HuH-7.5 (cell line): ENCODE results near the gene GAL3ST1.

Experiments used
- DNase-seq: peaks from one replicate; pipeline ENCODE4 v3.0.0; 2011; ENCODE audit warnings: low spot score

Gene GAL3ST1

DNA sequence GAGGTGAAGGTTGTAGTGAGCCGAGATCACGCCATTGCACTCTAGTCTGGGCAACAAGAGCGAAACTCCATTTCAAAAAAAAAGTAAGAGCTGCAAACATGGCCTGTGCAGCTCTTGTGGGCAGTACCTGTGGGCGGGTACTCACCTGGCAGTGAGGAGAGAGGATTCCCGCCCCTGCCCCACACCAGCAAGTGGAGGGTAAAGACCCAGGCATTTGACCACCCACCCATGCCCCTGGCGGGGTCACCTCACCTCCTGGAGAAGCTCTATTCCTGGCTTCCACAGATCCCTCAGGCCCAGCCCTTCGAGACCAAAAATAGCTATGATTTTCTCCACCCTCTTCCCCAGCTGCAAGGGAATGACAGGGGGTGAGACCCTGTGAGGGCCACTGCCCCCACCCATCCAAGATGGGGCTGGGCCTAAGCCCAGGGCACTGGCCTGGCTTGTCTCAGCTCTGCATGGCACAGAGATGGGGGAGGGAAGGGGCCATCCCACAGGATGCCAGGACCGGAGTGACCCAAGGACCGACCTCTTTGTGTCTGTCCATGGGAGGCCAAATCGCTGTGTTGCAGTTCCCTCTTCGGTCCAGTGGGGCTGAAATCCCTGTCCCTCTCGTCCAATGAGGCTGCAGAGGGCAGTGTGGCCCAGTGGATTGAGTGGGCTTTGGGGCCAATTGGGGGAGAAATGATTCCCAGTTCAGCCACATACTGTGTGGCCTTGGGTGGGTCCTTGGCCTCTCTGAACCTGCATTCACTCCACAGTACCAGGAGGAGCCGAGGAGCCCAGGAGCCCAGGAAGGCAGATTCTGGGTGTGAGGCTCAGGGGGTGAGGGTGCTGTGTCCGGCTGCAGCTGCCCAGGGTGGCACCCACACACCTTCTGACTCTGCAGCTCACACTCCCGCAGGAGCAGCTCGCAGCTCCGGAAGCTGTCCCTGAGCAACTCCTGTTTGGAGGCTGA, 42.5 kb downstream of the GAL3ST1 start:
- DNase-seq: no peak

DNA sequence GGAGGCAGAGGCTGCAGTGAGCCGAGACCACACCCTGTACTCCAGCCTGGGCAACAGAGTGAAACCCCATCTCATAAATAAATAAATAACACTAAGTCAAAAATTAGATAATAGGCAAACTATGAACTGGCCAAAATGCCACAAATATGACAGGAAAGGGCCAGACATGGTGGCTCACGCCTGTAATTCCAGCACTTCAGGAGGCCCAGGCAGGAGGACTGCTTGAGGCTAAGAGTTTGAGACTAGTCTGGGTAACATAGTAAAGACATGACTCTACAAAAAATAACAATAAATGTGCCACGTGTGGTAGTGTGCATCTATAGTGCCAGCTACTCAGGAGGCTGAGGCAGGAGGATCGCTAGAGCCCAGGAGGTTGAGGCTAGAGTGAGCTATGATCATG, 47.8 kb downstream of the GAL3ST1 start:
- DNase-seq: no peak

DNA sequence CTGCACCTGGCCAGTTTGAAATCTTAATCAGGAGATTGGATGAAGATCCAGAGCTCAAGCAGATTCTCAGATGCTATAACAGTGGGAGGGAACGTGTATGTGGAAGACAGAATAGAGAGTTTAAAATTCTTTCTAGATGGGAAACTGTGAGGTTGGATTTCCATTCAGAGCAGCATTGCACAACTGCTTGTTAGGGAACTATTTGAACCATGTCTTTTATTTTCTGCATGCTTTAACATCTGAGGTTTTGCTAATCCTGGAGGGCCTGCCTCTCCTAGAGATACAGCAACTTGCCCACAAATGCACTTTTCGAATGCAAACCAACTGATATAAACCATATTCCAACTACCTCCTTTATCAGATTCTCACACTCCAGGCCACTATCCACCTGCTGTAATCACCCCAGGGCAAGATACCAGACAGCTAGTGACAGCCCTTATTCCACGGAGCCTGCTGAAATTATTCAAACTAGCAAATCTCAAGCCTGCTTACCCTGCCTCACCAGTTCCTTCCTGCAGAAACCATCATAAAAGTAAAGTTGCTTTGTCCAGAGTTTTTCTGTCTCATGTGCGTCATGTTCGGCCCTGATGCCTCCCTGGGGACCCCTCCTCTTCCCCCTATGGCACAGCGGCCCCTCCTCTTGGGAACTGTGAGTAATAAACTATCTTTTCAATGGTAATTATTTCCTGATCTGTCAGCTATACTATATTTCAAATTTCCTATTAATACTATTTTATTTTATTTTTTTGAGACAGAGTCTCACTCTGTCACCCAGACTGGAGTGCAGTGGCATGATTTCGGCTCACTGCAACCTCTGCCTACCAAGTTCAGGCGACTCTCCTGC, 50.6 kb downstream of the GAL3ST1 start:
- no peak for DNase-seq

DNA sequence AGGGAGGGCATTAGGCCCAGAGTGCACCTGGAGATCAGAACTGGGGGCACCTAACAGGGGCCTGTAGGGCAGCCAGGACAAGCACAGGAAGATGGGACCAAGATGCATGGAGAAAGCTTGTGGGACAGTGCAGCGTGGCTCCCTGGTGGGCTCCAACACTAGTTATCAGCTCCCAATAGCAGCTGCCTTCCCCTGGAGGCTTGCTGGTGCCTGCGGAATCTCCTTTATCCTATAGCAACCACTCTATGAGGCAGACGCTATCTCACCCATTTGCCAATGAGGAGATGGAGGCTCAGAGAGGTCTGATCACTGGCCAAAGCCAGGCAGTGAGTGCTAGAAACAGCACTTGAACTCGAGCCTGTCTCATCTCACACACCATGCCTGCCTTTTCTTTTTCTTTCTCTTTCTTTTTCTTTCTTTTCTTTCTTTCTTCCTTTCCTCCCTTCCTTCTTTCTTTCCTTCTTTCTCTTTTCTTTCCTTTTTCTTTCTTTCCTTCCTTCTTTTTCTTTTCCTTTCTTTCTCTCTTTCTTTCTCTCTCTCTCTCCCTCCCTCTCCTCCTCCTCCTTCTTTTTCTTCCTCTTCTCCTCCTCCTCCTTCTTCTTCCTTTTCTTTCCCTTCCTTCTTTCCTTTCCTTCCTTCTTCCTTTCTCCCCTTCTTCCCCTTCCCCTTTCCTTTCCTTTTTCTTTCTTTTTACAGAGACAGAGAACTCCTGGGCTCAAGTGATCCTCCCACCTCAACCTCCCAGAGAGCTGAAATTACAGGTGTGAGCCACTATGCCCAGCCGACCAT, 52.9 kb downstream of the GAL3ST1 start:
- DNase-seq: no peak

DNA sequence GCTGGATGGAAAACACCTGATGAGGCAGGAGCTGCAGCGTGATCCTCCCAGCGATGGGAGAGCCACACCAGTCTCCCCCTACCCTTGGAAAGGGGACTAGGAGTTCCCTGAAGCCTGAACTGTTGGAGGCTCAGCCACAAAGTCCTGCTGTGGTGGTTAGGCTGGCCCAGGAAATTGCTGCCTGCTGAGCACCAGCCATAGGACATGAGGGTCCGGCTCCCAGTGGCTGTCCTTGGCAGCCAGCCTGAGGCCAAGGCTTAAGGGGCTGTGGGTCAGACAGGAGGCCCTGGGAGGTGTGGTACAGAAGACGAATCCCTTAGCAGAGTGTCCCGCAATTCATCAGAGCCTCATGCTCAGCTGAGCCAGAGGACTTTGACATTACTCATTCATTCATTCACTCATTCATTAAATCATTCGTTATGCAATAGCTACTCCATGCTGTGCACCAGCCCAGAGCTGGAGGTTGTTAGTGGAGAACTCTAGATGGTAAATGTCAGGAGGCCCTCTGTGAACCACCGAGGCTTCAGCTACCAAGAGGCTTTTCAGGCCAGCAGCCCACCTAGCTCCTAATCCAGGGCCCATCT, 54.5 kb downstream of the GAL3ST1 start:
- DNase-seq: no peak

DNA sequence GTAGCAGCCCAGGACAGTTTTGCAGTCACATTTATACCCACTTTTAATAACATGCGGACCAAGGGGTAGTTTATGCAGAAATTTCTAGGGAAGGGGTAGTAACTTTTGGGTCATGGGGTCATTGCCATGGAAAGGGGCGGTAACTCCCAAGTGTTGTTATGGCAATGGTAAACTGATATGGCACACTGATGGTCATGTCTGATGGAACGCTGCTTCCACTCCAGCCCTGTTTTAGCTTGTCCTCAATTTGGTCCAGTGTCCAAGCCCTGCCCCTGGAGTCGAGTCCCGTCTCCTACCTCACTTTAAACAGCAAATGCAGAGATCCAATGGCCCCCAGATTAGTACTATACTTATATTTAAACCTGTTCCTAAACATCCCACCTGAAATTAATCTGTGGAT, 57.7 kb downstream of the GAL3ST1 start:
- DNase-seq: no peak

DNA sequence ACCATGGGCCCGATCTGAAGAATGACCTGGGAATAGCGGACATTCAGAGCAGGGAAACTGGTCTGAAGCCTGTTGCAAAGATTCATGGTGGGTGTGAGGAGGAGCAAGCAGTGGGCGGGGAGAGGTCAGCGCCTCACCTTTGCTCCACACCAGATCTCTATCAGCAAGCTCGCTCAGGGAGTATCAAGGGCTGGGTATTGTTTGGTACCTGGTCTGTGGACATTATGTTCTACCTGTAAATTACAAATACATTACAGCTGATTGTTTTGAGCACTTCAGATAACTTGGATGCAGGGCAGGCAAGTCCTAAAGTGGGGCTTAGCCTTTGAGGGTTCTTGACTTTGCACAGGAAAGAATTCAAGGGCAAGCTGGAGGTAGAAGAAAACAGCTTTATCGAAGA, 58.2 kb downstream of the GAL3ST1 start:
- no peak for DNase-seq

DNA sequence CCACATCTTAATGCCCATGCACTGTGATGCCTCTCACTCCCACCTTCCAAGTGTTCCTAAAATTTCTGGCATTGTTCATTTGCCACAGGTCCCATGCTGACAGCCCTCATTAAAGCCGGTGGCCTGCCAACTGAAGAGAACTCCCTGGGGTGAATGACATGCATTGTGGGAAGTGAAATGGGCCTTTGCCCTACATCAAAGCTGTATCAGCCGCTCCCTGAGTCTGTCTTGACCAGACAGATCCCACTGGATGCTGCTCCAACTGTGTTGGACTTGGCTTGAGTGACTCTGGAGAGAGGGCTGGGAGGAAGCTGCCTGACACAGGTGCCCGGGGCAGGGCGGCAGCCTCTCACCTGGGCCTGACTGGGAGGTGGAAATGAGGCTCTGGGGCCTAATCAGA, 60.2 kb downstream of the GAL3ST1 start:
- no peak for DNase-seq

DNA sequence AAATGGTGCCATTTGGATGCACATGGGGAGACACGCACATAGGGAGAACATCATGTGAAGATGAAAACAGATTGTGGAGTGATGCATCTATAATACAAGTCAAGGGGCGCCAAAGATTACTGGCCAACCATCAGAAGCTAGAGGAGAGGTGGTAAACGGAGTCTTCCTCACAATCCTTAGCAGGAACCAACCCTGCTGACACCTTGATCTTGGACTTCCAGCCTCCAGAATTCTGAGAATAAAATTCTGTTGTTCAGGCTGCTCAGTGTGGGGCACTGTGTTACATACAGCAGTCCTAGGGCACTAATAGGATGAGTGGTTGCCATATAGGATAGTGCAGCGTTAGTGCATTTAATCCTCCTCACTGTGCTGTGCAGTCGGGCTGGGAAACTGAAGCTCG, 61.0 kb downstream of the GAL3ST1 start:
- no peak for DNase-seq

DNA sequence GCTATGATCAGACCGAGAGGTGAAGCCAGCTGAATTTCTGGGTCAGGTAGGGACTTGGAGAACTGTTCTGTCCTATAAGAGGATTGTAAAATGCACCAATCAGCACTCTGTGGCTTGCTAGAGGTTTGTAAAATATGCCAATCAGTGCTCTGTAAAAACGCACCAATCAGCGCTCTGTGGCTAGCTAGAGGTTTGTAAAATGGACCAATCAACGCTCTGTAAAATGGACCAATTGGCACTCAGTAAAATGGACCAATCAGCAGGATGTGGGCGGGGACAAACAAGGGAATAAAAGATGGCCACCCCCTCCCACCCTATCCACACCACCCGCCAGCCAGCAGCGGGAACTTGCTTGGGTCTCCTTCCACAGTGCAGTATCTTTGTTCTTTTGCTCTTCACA, 62.6 kb downstream of the GAL3ST1 start:
- no peak for DNase-seq

DNA sequence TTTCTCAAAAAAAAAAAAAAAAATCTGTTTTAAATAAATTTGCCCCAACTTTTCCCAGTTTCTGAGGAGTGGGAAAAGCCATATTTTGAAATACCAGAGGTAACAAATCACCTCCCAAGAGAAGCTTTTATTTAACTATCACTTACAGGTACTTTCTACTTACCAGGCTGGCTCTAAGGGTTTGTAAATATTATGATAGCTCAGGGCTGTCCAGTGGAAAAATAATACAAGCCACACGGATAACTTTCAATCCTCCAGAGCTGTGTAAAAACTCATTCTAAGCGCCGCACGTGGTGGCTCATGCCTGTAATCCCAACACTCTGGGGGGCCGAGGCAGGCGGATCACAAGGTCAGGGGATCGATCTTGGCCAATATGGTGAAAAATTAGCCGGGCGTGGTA, 63.4 kb downstream of the GAL3ST1 start:
- no peak for DNase-seq

DNA sequence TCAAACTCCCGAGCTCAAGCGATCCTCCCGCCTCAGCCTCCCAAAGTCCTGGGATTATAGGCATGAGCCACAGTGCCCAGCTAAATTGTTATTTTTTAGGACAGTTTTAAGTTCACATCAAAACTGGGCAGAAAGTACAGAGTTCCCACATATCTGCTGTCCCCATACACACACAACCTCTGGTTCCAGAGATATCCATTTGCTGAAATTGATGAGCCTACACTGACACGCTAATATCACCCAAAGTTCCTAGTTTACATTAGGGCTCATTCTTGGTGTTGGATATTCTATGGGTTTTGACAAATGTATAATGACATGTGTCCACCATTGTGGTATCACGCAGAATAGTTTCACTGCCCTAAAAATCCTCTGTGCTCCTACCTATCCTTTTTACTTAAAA, 66.2 kb downstream of the GAL3ST1 start:
- DNase-seq: no peak

DNA sequence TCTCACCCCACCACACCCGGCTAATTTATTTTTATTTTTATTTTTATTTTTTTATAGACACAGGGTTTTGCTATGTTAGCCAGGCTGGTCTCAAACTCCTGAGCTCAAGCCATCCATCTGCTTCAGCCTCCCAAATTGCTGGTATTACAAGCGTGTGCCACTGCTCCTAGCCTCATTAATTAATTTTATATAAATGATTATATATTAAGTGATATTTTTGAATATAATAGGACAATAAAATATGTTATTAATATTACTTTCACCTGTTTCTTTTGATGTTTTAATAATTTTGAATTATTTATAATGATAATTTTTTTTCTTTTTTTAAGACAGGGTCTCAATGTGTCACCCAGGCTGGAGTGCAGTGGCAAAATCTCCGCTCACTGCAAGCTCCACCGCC, 66.8 kb downstream of the GAL3ST1 start:
- DNase-seq: no peak

DNA sequence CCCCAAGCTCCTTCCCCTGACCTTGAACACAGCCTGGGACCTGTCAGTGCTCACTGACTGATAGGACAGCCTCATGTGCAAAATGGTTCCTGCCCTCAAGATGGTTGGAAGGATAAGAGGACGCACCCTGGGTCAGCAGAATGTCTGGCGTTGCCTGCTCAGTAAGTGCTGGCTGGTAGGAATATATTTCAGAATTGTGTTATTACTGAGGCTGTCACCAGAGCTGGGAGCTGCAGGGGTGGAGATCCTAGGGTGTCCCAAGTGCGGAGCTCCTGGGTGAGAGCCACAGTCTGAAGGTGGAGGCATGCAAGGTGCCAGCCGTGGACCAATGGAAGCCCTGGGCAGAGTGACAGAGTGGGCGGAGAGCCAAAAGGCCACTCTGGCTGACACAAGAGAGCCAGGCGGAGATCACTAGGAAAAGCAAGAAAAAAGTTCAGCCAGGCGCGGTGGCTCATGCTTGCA, 67.9 kb downstream of the GAL3ST1 start:
- DNase-seq: no peak
